HepG2 (cell line): ENCODE measurements around the gene RNF6. TPM values are rescaled to one million over a fixed set of nuclear protein-coding genes. Genes with fewer than 3 reads are reported as not detected.

Experiments
- AGO2 ChIP-seq: fragments of 200-400 bp; formaldehyde crosslinking; optimal IDR thresholded peaks from 2 replicates; pipeline ENCODE3; 2017; ENCODE audit warnings: mild to moderate bottlenecking, low read depth, low read length, moderate library complexity
- ELF3 ChIP-seq: IDR thresholded peaks from 2 replicates; pipeline ENCODE4 v1.6.1; 2016; ENCODE audit warnings: missing genetic modification reagents, missing compliant biosample characterization
- JUNB ChIP-seq: sonication (generic); formaldehyde crosslinking; IDR thresholded peaks from 2 replicates; pipeline ENCODE4 v1.8.0; 2022; ENCODE audit warnings: missing genetic modification reagents, mild to moderate bottlenecking, borderline replicate concordance
- KDM2A ChIP-seq: sonication (generic); formaldehyde crosslinking; IDR thresholded peaks from 2 replicates; pipeline ENCODE4 v1.4.0; 2020; ENCODE audit warnings: low read depth, missing genetic modification reagents, borderline replicate concordance
- MEIS1 ChIP-seq: sonication (generic); formaldehyde crosslinking; IDR thresholded peaks from 2 replicates; pipeline ENCODE4 v1.9.0; 2021; ENCODE audit warnings: mild to moderate bottlenecking, missing genetic modification reagents, moderate library complexity, borderline replicate concordance
- NCOA5 ChIP-seq: sonication (generic); formaldehyde crosslinking; IDR thresholded peaks from 2 replicates; pipeline ENCODE4 v1.4.0; 2020; ENCODE audit warnings: missing genetic modification reagents
- ONECUT2 ChIP-seq: sonication (generic); formaldehyde crosslinking; IDR thresholded peaks from 2 replicates; pipeline ENCODE4 v1.4.0; 2020; ENCODE audit warnings: missing genetic modification reagents
- SP1 ChIP-seq, 2 experiments: fragments of 450-650 bp in 1 of 2; sonication (generic) in 1 of 2; formaldehyde crosslinking in 1 of 2; IDR thresholded peaks; 2 replicates each; pipeline versions ENCODE4 v1.4.0 to v1.6.1; 2016 to 2020; ENCODE audit warnings: missing genetic modification reagents in 1 of 2
- SP2 ChIP-seq: sonication (generic); formaldehyde crosslinking; IDR thresholded peaks from 2 replicates; pipeline ENCODE4 v1.5.1; 2020; ENCODE audit warnings: mild to moderate bottlenecking, missing genetic modification reagents
- XRCC5 ChIP-seq: fragments of 200-400 bp; formaldehyde crosslinking; optimal IDR thresholded peaks from 2 replicates; pipeline ENCODE3; 2017; ENCODE audit warnings: mild to moderate bottlenecking, low read length
- ZNF101 ChIP-seq: sonication (generic); formaldehyde crosslinking; IDR thresholded peaks from 2 replicates; pipeline ENCODE4 v1.4.0; 2020; ENCODE audit warnings: mild to moderate bottlenecking, low read depth, missing genetic modification reagents, borderline replicate concordance
- ZNF274 ChIP-seq: sonication (generic); formaldehyde crosslinking; IDR thresholded peaks from 2 replicates; pipeline ENCODE4 v1.5.1; 2020; ENCODE audit warnings: mild to moderate bottlenecking, missing genetic modification reagents
- ZNF34 ChIP-seq: sonication (generic); formaldehyde crosslinking; IDR thresholded peaks from 2 replicates; pipeline ENCODE4 v1.4.0; 2020; ENCODE audit warnings: mild to moderate bottlenecking, missing genetic modification reagents, borderline replicate concordance
- ZNF543 ChIP-seq: sonication (generic); formaldehyde crosslinking; IDR thresholded peaks from 2 replicates; pipeline ENCODE4 v1.4.0; 2020; ENCODE audit warnings: mild to moderate bottlenecking, missing genetic modification reagents
- ZNF841 ChIP-seq: sonication (generic); formaldehyde crosslinking; IDR thresholded peaks from 2 replicates; pipeline ENCODE4 v1.8.1; 2023; ENCODE audit warnings: missing genetic modification reagents, borderline replicate concordance
- polyA plus RNA-seq, 8 experiments: library from polyadenylated mRNA; depleted of rRNA in 3 of 8; stranded (reverse) in 7 of 8; unstranded in 1 of 8; fragments of >200 nt; fragmentation: Illumina TruSeq in 4 of 8; extraction: Trizol in 4 of 8; gene quantifications; 2 replicates each; pipeline versions ENCODE4 v1.2.1 to v1.2.3, GENCODE V29; 2011 to 2016; ENCODE audit warnings: low read depth in 4 of 8, missing spikeins in 1 of 8, mixed read lengths in 1 of 8; ENCODE audit not compliant: insufficient read depth in 1 of 8
- total RNA-seq, 5 experiments: library from RNA; depleted of rRNA; stranded (reverse); fragments of >200 nt; fragmentation: Illumina TruSeq; extraction: Trizol; gene quantifications; 2 replicates each; pipeline ENCODE4 v1.2.3, GENCODE V29; 2016; ENCODE audit warnings: low read depth in 1 of 5
- TF ChIP-seq, protein P1 (sequence below): sonication (generic); formaldehyde crosslinking; IDR thresholded peaks from 2 replicates; pipeline ENCODE4 v1.4.0; 2020; ENCODE audit warnings: mild to moderate bottlenecking, missing genetic modification reagents
- TF ChIP-seq, protein P2 (sequence below): sonication (generic); formaldehyde crosslinking; IDR thresholded peaks from 2 replicates; pipeline ENCODE4 v1.9.0; 2022; ENCODE audit warnings: low read depth, missing genetic modification reagents
- TF ChIP-seq, protein P3 (sequence below): IDR thresholded peaks from 2 replicates; pipeline ENCODE4 v1.6.1; 2016; ENCODE audit warnings: missing biosample characterization, missing genetic modification reagents, low read depth

The RNF6 gene
- total and polyA plus RNA-seq, 2 of the 13 experiments (the other 11 are each of a cell fraction or from before 2014, with no cell fraction given), result 14.6 to 36.8 TPM

DNA sequence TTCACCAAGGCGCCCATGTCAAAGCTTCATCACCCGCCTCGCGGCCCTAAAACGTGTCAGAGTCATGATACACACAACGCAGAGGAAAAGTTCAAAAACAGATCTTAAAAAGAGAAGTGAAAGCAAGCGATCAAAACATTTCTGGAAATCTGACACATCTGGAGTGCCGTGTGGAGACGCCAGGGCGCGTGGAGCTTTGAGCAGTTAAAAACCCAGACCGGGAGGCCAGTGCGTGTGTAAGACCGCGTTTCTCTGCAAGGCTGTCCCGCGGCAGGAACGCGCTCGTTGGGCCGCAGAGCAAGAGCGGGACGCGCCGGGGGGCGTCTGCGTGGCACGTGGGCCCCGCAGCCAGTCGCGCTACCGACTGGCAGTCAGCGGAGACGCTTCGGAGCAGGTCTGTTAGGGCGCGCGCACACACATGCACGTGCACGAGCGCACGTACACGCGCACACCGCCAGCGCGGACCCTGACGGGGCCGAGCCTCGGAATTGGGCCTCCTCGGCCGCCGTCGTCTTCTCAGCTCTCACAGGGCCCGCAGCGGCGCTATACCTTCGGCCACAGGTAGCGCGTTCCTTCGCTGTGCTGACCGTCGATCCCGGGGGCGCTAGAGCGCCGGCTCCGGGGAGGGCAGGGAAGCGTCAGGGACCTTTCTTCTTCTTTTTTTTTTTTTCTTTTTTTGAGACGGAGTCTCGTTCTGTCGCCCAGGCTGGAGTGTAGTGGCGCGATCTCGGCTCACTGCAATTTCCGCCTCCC is 35.8 kb downstream of the RNF6 start (continued):
- TF ChIP-seq MEIS1 (CRISPR knock-in tag) (no peak), ELF3 (CRISPR knock-in tag) (no peak; the same call in 1 of the 2 replicates), NCOA5 (CRISPR knock-in tag) (no peak), SP1 (IDR thresholded peaks at IDR 0.05) (no peak), SP1 (CRISPR knock-in tag; IDR thresholded peaks at IDR 0.05) (no peak), AGO2 (no peak), XRCC5 (no peak), ZNF34 (CRISPR knock-in tag) (no peak), KDM2A (CRISPR knock-in tag) (peak; percentile 94), SP2 (CRISPR knock-in tag) (peak; percentile 46; the same call in 1 of the 2 replicates), ZNF841 (CRISPR knock-in tag) (no peak), ONECUT2 (0 out of 2 replicates have a peak, but pooled peaks have one; percentile 7), ZNF101 (CRISPR knock-in tag) (no peak), JUNB (CRISPR knock-in tag) (no peak), ZNF274 (CRISPR knock-in tag) (peak; percentile 95), ZNF543 (CRISPR knock-in tag) (peak; percentile 38; the same call in 1 of the 2 replicates)
- TF ChIP-seq, protein P1, sequence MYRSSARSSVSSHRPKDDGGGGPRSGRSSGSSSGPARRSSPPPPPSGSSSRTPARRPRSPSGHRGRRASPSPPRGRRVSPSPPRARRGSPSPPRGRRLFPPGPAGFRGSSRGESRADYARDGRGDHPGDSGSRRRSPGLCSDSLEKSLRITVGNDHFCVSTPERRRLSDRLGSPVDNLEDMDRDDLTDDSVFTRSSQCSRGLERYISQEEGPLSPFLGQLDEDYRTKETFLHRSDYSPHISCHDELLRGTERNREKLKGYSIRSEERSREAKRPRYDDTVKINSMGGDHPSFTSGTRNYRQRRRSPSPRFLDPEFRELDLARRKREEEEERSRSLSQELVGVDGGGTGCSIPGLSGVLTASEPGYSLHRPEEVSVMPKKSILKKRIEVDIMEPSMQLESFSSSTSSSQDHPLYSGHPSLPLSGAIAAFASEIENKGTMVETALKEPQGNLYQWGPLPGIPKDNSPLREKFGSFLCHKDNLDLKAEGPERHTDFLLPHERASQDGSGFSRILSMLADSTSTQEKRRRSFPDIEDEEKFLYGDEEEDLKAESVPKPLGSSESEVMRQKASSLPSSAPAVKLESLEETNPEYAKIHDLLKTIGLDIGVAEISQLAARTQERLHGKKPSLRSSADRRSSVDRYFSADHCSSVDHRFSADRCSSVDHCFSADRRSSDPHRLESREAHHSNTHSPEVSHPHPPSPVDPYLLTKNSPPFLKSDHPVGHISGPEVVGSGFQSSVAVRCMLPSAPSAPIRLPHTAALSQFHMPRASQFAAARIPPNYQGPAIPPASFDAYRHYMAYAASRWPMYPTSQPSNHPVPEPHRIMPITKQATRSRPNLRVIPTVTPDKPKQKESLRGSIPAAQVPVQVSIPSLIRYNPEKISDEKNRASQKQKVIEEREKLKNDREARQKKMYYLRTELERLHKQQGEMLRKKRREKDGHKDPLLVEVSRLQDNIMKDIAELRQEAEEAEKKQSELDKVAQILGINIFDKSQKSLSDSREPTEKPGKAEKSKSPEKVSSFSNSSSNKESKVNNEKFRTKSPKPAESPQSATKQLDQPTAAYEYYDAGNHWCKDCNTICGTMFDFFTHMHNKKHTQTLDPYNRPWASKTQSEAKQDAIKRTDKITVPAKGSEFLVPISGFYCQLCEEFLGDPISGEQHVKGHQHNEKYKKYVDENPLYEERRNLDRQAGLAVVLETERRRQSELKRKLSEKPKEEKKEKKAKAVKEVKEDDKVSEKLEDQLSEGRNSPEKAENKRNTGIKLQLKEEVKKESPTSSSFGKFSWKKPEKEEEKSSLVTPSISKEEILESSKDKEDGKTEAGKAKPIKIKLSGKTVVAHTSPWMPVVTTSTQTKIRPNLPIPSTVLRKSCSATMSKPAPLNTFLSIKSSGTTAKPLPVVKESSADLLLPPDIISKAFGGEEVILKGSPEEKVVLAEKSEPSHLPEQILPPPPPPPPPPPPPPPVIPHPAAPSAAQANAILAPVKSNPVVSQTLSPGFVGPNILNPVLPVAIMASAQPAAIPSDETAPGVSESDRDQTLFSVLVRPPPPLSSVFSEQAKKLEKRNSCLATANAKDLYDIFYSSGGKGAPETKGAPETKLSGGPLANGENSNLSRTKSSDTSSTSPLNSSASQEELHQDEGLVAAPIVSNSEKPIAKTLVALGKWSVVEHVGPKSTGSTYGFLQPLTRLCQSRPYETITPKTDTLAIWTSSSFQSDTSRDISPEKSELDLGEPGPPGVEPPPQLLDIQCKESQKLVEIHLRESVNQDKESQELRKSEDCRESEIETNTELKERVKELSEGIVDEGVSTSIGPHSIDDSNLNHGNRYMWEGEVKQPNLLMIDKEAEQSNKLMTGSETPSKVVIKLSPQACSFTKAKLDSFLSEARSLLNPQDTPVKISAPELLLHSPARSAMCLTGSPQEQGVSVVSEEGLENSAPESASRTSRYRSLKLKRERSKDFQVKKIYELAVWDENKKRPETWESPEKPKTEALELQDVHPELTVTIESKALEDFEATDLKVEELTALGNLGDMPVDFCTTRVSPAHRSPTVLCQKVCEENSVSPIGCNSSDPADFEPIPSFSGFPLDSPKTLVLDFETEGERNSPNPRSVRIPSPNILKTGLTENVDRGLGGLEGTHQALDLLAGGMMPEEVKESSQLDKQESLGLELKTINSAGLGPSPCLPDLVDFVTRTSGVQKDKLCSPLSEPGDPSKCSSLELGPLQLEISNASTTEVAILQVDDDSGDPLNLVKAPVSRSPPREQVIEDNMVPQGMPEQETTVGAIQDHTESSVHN (CRISPR knock-in tag), result peak; percentile 33; the same call in 1 of the 2 replicates
- TF ChIP-seq, protein P2, sequence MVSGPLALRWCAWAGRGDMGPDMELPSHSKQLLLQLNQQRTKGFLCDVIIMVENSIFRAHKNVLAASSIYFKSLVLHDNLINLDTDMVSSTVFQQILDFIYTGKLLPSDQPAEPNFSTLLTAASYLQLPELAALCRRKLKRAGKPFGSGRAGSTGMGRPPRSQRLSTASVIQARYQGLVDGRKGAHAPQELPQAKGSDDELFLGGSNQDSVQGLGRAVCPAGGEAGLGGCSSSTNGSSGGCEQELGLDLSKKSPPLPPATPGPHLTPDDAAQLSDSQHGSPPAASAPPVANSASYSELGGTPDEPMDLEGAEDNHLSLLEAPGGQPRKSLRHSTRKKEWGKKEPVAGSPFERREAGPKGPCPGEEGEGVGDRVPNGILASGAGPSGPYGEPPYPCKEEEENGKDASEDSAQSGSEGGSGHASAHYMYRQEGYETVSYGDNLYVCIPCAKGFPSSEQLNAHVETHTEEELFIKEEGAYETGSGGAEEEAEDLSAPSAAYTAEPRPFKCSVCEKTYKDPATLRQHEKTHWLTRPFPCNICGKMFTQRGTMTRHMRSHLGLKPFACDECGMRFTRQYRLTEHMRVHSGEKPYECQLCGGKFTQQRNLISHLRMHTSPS (CRISPR knock-in tag), result no peak
- TF ChIP-seq, protein P3, sequence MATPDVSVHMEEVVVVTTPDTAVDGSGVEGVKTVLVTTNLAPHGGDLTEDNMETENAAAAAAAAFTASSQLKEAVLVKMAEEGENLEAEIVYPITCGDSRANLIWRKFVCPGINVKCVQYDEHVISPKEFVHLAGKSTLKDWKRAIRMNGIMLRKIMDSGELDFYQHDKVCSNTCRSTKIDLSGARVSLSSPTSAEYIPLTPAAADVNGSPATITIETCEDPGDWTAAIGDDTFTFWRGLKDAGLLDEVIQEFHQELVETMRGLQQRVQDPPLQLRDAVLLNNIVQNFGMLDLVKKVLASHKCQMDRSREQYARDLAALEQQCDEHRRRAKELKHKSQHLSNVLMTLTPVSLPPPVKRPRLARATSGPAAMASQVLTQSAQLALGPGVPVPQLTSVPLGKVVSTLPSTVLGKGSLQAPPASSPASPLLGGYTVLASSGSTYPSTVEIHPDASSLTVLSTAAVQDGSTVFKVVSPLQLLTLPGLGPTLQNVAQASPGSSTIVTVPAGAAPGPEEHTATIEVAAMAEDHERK (CRISPR knock-in tag), result no peak
